Pancreas (tissue), 10 donors: ENCODE measurements around the gene OSBPL5. TPM values are rescaled to one million over a fixed set of nuclear protein-coding genes. Genes with fewer than 3 reads are reported as not detected.

Experiments used
- ATAC-seq, 4 donors: fragments of 200-7000 bp; cut with Tn5 transposase; one replicate each; pipeline versions ENCODE4 v1.8.0 to v1.9.1; 2020; ENCODE audit warnings: mild to moderate bottlenecking in 4 of 4, moderate library complexity in 4 of 4
- DNase-seq, 6 donors: peaks; one replicate each; pipeline ENCODE4 v3.0.0-alpha.2; 2020
- FAIRE-seq: peaks from 2 replicates; lab custom pipeline; 2012; peaks lifted over from hg19 to GRCh38; lab: Jason Lieb, UNC
- H3K27ac ChIP-seq, 4 donors: fragments of 200-600 bp; sonication (generic); 1 replicate in 3 of 4; 2 replicates in 1 of 4; pipeline versions ENCODE4 v1.5.0 to v1.8.0; 2020
- H3K27me3 ChIP-seq, 4 donors: fragments of 200-600 bp; one replicate each; pipeline ENCODE4 v1.8.0; 2021
- H3K36me3 ChIP-seq, 3 donors: fragments of 200-600 bp; sonication (generic) in 1 of 3; one replicate each; pipeline versions ENCODE4 v1.5.0 to v1.8.0; 2020 to 2021
- H3K4me1 ChIP-seq, 3 donors: fragments of 200-600 bp; one replicate each; pipeline ENCODE4 v1.8.0; 2021
- H3K4me3 ChIP-seq, 4 donors: fragments of 200-600 bp; sonication (generic) in 2 of 4; one replicate each; pipeline versions ENCODE4 v1.5.0 to v1.8.0; 2020 to 2021
- H3K9me3 ChIP-seq, 4 donors: fragments of 200-600 bp; one replicate each; pipeline ENCODE4 v1.8.0; 2021
- CTCF ChIP-seq, 4 donors: fragments of 200-600 bp; sonication (generic) in 3 of 4; IDR thresholded peaks; one replicate each; pipeline versions ENCODE4 v1.5.0 to v1.8.0; 2021; ENCODE audit warnings: antibody characterized with exemption in 4 of 4
- WGBS, 2 donors: extraction: QIAGEN DNeasy Blood & Tissue Kit; methylation state at CpG; one replicate each; pipeline ENCODE4 v1.1.7; 2013; 5-methylcytosine and 5-hydroxymethylcytosine counted together
- intact Hi-C, 3 donors: fragments of 100-400 bp; cut with DNase I; formaldehyde crosslinking; loops; one replicate each; pipeline versions ENCODE4 v1.11.1 to v1.14.2; 2022
- polyA plus RNA-seq, 2 donors: library from polyadenylated mRNA; stranded (reverse); fragments of 200-250 nt; gene quantifications; one replicate each; pipeline ENCODE4 v1.2.3, GENCODE V29; 2013
- total RNA-seq, 6 donors: library from RNA; stranded (reverse); fragmentation: NEBNext Ultra II Directional in 4 of 6; extraction: Animal tissue kit (Norgen Biotek cat#: 25700) in 4 of 6; gene quantifications; one replicate each; pipeline versions ENCODE4 v1.2.1 to v1.2.4, GENCODE V29; 2021 to 2023
- donor health status: healthy with polysubstance abuse.
- donor health status: DM: no; HTN: no; CAD: no; lungs with moderate emphysema.
- donor health status: DM: no; HTN: no; CAD: no.
- donor health status: control.
- donor health status: control.
- donor health status: Bipolar disorder and iron deficiency.
- donor health status: DM: yes; HTN: yes; CAD: no.
- donor health status: DM: no; HTN: no; CAD: no.
- donor health status: DM: no; HTN: no; CAD: no.
- donor health status: DM: yes; HTN: yes; CAD: no.

Gene OSBPL5
- total and polyA plus RNA-seq, 8 donors = 9.8 to 16.7 (median 11.8) TPM

DNA sequence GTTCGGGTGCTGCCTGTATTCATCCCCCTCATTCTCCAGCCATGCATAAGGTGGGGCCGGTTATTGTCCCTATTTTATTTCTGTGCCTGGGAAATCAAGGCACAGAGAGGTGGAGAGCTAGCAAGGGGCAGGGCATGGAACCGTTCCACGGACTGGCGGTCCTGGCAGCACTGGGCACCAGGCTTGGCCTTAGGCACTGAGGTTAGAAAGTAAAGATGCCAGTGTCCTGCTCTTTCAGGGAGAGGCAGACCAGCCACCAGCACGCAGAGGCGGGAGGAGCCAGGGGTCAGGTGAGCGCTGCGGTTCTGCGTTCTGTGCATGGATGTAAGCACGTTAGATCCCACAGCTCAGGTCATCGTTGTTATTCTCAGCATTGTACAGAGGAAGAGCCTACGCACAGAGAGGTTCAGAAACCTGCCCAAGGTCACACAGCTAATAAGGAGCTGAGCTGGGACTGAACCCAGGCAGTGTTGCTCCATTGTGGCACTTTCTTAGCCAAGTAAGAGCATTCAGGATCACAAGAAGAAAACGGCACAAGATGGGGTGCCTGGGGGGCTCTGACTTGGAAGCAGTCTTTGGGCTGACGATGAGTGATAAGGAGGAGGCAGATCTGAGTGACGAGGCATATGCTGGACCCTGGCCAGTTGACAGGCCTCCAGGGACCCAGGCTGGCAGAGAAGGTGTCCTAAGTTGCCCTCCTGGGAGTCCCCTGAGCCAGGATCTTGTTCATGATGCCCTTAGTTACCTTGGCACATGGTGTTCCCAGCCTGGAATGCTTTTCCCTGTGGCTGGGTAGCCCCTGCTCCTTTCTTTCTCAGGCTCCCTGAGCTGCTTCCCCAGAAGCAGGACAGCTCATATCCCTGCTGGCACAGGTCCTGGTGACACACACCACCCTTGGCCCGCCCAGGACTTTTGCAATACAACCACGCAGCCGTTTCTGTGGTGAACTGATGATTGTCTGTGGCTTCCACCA lies 41.1 kb downstream of the OSBPL5 start:
- ATAC-seq (peak in 3 of 4 donors; percentile 46 to 71 (median 57)), FAIRE-seq (no peak), DNase-seq (peak in 4 of 6 donors; percentile 38 to 56 (median 44))
- H3K9me3 ChIP-seq = no peaks in the 10 kb centered on the region
- no peak for TF ChIP-seq CTCF (IDR thresholded peaks at IDR 0.05)
- no peaks in the 10 kb centered on the region for H3K36me3 ChIP-seq
- H3K4me1 ChIP-seq = no peaks in the 10 kb centered on the region
- intact Hi-C loops = no loop called here
- H3K4me3 ChIP-seq = no peak overlapping the region
- H3K27me3 ChIP-seq = no peaks in the 10 kb centered on the region
- H3K27ac ChIP-seq = no peak overlapping the region
- WGBS, 2 donors = 83 to 85% methylated on average over 19 of the region's 19 CpGs

GRCh38 chr11:3123305-3123704 lies 41.8 kb downstream of the OSBPL5 start:
- FAIRE-seq (no peak), ATAC-seq (peak in 2 of 4 donors; percentile 19 to 33), DNase-seq (peak in 3 of 6 donors; percentile 44 to 63 (median 60))
- H3K4me3 ChIP-seq = no peak overlapping the region
- intact Hi-C loops = no loop called here
- 80 to 82% methylated on average over 19 of the region's 19 CpGs for WGBS, 2 donors
- H3K4me1 ChIP-seq = no peaks in the 10 kb centered on the region
- no peaks in the 10 kb centered on the region for H3K9me3 ChIP-seq
- no peak for TF ChIP-seq CTCF (IDR thresholded peaks at IDR 0.05)
- H3K27me3 ChIP-seq = no peaks in the 10 kb centered on the region
- H3K27ac ChIP-seq = no peak overlapping the region
- no peaks in the 10 kb centered on the region for H3K36me3 ChIP-seq

- no peak for TF ChIP-seq CTCF (IDR thresholded peaks at IDR 0.05)
- DNase-seq = peak in 2 of 6 donors; percentile 26 to 56
- no peaks in the 10 kb centered on the region for H3K9me3 ChIP-seq
- H3K4me1 ChIP-seq = no peaks in the 10 kb centered on the region
- FAIRE-seq = no peak
- WGBS, 2 donors = 91 to 95% methylated on average over 13 of the region's 13 CpGs
- no peaks in the 10 kb centered on the region for H3K36me3 ChIP-seq
- no peak overlapping the region for H3K27ac ChIP-seq
- no peak overlapping the region for H3K4me3 ChIP-seq
- no peak for ATAC-seq
- H3K27me3 ChIP-seq = no peaks in the 10 kb centered on the region
- intact Hi-C loops = no loop called here
Measured at GRCh38 chr11:3122775-3123201, 42.3 kb downstream of the OSBPL5 start.

DNA sequence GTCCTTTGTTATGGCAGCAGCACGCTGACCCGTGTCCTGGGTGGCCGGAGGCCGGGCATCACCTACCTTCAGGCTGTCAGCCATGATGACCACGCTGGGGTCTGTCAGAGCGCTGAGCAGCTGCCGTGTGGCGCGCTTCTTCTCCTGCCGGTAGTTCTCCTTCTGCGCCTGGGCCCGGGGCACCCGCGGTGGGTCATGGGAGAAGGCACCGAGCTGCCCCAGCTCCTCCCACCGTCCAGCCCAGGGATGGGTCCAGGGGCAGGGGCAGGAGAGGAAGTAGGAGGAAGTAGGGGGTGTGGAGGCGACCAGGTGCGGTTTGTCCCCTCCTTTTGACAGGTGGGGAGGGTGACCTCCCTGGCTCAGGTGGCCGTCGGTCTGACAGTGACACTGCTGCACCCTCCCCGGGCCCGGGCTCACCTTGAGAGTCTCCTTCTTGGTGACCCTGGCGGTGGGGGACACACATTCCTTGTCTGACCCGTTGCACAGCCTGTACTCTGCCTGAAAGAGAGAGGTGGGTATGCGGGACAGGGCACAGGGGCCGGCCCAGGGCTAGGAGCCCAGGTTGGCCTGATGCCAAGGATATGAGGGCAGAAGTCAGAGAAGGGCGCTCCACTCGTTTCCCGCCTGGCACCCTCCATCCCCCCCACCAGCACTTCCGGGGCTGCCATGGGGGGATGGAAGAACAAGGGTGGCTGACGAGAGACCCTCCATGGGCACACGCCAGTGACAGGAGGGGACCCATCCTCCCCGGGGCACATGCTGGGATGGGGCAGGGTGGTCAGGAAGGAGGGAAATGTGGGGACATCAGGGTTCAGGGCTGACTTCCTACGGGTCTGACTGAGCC lies 43.0 kb downstream of the OSBPL5 start:
- intact Hi-C loops = no loop called here
- no peak overlapping the region for H3K27ac ChIP-seq
- DNase-seq (peak in 2 of 6 donors; percentile 31 to 70), ATAC-seq (no peak), FAIRE-seq (no peak)
- no peaks in the 10 kb centered on the region for H3K4me1 ChIP-seq
- no peak overlapping the region for H3K4me3 ChIP-seq
- no peak for TF ChIP-seq CTCF (IDR thresholded peaks at IDR 0.05)
- no peaks in the 10 kb centered on the region for H3K36me3 ChIP-seq
- 92 to 93% methylated on average over 32 to 34 of the region's 34 CpGs for WGBS, 2 donors
- no peaks in the 10 kb centered on the region for H3K9me3 ChIP-seq
- no peaks in the 10 kb centered on the region for H3K27me3 ChIP-seq
